Pancreas (tissue), 10 donors: ENCODE measurements around the gene TIAL1. TPM values are rescaled to one million over a fixed set of nuclear protein-coding genes. Genes with fewer than 3 reads are reported as not detected.
"Not testable (repeated sequence)": the region's sequence is repeated elsewhere in the genome, so short reads cannot be mapped to it uniquely, and the experiment has no call there.

Source experiments
- ATAC-seq, 4 donors: fragments of 200-7000 bp; cut with Tn5 transposase; one replicate each; pipeline versions ENCODE4 v1.8.0 to v1.9.1; 2020; ENCODE audit warnings: mild to moderate bottlenecking in 4 of 4, moderate library complexity in 4 of 4
- DNase-seq, 6 donors: peaks; one replicate each; pipeline ENCODE4 v3.0.0-alpha.2; 2020
- FAIRE-seq: peaks from 2 replicates; lab custom pipeline; 2012; peaks lifted over from hg19 to GRCh38; lab: Jason Lieb, UNC
- H3K27ac ChIP-seq, 4 donors: fragments of 200-600 bp; sonication (generic); 1 replicate in 3 of 4; 2 replicates in 1 of 4; pipeline versions ENCODE4 v1.5.0 to v1.8.0; 2020
- H3K27me3 ChIP-seq, 4 donors: fragments of 200-600 bp; one replicate each; pipeline ENCODE4 v1.8.0; 2021
- H3K36me3 ChIP-seq, 3 donors: fragments of 200-600 bp; sonication (generic) in 1 of 3; one replicate each; pipeline versions ENCODE4 v1.5.0 to v1.8.0; 2020 to 2021
- H3K4me1 ChIP-seq, 3 donors: fragments of 200-600 bp; one replicate each; pipeline ENCODE4 v1.8.0; 2021
- H3K4me3 ChIP-seq, 4 donors: fragments of 200-600 bp; sonication (generic) in 2 of 4; one replicate each; pipeline versions ENCODE4 v1.5.0 to v1.8.0; 2020 to 2021
- H3K9me3 ChIP-seq, 4 donors: fragments of 200-600 bp; one replicate each; pipeline ENCODE4 v1.8.0; 2021
- CTCF ChIP-seq, 4 donors: fragments of 200-600 bp; sonication (generic) in 3 of 4; IDR thresholded peaks; one replicate each; pipeline versions ENCODE4 v1.5.0 to v1.8.0; 2021; ENCODE audit warnings: antibody characterized with exemption in 4 of 4
- WGBS, 2 donors: extraction: QIAGEN DNeasy Blood & Tissue Kit; methylation state at CpG; one replicate each; pipeline ENCODE4 v1.1.7; 2013; 5-methylcytosine and 5-hydroxymethylcytosine counted together
- intact Hi-C, 3 donors: fragments of 100-400 bp; cut with DNase I; formaldehyde crosslinking; loops; one replicate each; pipeline versions ENCODE4 v1.11.1 to v1.14.2; 2022
- polyA plus RNA-seq, 2 donors: library from polyadenylated mRNA; stranded (reverse); fragments of 200-250 nt; gene quantifications; one replicate each; pipeline ENCODE4 v1.2.3, GENCODE V29; 2013
- total RNA-seq, 6 donors: library from RNA; stranded (reverse); fragmentation: NEBNext Ultra II Directional in 4 of 6; extraction: Animal tissue kit (Norgen Biotek cat#: 25700) in 4 of 6; gene quantifications; one replicate each; pipeline versions ENCODE4 v1.2.1 to v1.2.4, GENCODE V29; 2021 to 2023
- donor health status: healthy with polysubstance abuse.
- donor health status: DM: no; HTN: no; CAD: no; lungs with moderate emphysema.
- donor health status: DM: no; HTN: no; CAD: no.
- donor health status: control.
- donor health status: control.
- donor health status: Bipolar disorder and iron deficiency.
- donor health status: DM: yes; HTN: yes; CAD: no.
- donor health status: DM: no; HTN: no; CAD: no.
- donor health status: DM: no; HTN: no; CAD: no.
- donor health status: DM: yes; HTN: yes; CAD: no.

Gene TIAL1
- total and polyA plus RNA-seq, 8 donors = 26.3 to 64.0 (median 45.9) TPM

- DNase-seq (no peak), FAIRE-seq (no peak), ATAC-seq (no peak)
- Histone ChIP-seq H3K27ac (no peak overlapping the region), H3K36me3 (no peaks in the 10 kb centered on the region), H3K9me3 (no peaks in the 10 kb centered on the region), H3K4me1 (no peaks in the 10 kb centered on the region), H3K27me3 (no peaks in the 10 kb centered on the region), H3K4me3 (no peak overlapping the region)
- 80 to 90% methylated on average over 10 of the region's 10 CpGs for WGBS, 2 donors
- intact Hi-C loops = no loop called here
- TF ChIP-seq CTCF (IDR thresholded peaks at IDR 0.05) = no peak
Observed at GRCh38 chr10:119620241-119621077, 23.7 kb upstream of the TIAL1 start.

GRCh38 chr10:119619811-119620210, 23.0 kb upstream of the TIAL1 start:
- H3K4me1 ChIP-seq, H3K27me3 ChIP-seq, FAIRE-seq, ATAC-seq, H3K36me3 ChIP-seq, H3K4me3 ChIP-seq, H3K27ac ChIP-seq, intact Hi-C loops, DNase-seq, H3K9me3 ChIP-seq: not testable (repeated sequence)
- 89 to 95% methylated on average over 8 of the region's 8 CpGs for WGBS, 2 donors

GRCh38 chr10:119619215-119619614, 22.5 kb upstream of the TIAL1 start:
- Histone ChIP-seq H3K9me3 (no peaks in the 10 kb centered on the region), H3K36me3 (no peaks in the 10 kb centered on the region), H3K27ac (no peak overlapping the region), H3K4me3 (no peak overlapping the region), H3K27me3 (no peaks in the 10 kb centered on the region), H3K4me1 (no peaks in the 10 kb centered on the region)
- WGBS, 2 donors = 78 to 87% methylated on average over 2 of the region's 2 CpGs
- TF ChIP-seq CTCF (IDR thresholded peaks at IDR 0.05) = no peak
- no peak for FAIRE-seq
- intact Hi-C loops = no loop called here
- ATAC-seq = no peak
- DNase-seq = no peak

- Histone ChIP-seq H3K4me3 (no peak overlapping the region), H3K36me3 (no peaks in the 10 kb centered on the region), H3K27me3 (no peaks in the 10 kb centered on the region), H3K4me1 (no peaks in the 10 kb centered on the region), H3K27ac (no peak overlapping the region), H3K9me3 (no peaks in the 10 kb centered on the region)
- intact Hi-C loops = no loop called here
- FAIRE-seq = no peak
- TF ChIP-seq CTCF (IDR thresholded peaks at IDR 0.05) = no peak
- WGBS, 2 donors = 58 to 64% methylated on average over 13 of the region's 13 CpGs
- DNase-seq = no peak
- peak in 1 of 4 donors; percentile 40 for ATAC-seq
Observed at GRCh38 chr10:119616882-119617570, 20.3 kb upstream of the TIAL1 start.

- intact Hi-C loops = no loop called here
- WGBS, 2 donors = 71 to 74% methylated on average over 5 of the region's 5 CpGs
- Histone ChIP-seq H3K36me3 (no peaks in the 10 kb centered on the region), H3K27ac (no peak overlapping the region), H3K9me3 (no peaks in the 10 kb centered on the region), H3K4me3 (no peak overlapping the region), H3K27me3 (no peaks in the 10 kb centered on the region), H3K4me1 (no peaks in the 10 kb centered on the region)
- FAIRE-seq (no peak), DNase-seq (no peak), ATAC-seq (no peak)
- no peak for TF ChIP-seq CTCF (IDR thresholded peaks at IDR 0.05)
Observed at GRCh38 chr10:119614686-119615085, 17.9 kb upstream of the TIAL1 start.
